ENCODE measurements around the gene ADA. TPM values are rescaled to one million over a fixed set of nuclear protein-coding genes. Genes with fewer than 3 reads are reported as not detected.
"Not testable (repeated sequence)": the region's sequence is repeated elsewhere in the genome, so short reads cannot be mapped to it uniquely, and the experiment has no call there.

Gene ADA
- total RNA-seq (10 to 100 TPM in 1 of 2 donors, 1 to 10 TPM in 1; 6.1 to 16.4 TPM), polyA plus RNA-seq (10 to 100 TPM in 1 of 2 donors, 1 to 10 TPM in 1; 2.8 to 15.3 TPM)
- long read RNA-seq, donor 1, transcript ADA-201 (12 exons, 1,539 nt) = major isoform, 45 of 76 reads
- long read RNA-seq, donor 1, transcript ADA-203 (11 exons, 1,276 nt) = minor isoform, 7 of 76 reads
- long read RNA-seq, donor 1, partial matches to known transcripts = 9 of 76 reads
- long read RNA-seq, donor 1, other reads (novel, unspliced or antisense) = 12 of 76 reads
- long read RNA-seq, donor 2, transcript ADA-201 (12 exons, 1,539 nt) = major isoform, 18 of 26 reads
- long read RNA-seq, donor 2, partial matches to known transcripts = 1 of 26 reads
- long read RNA-seq, donor 2, other reads (novel, unspliced or antisense) = 5 of 26 reads

- Histone ChIP-seq H3K4me1 (ENCODE audit: control insufficient read depth in 1 of 2, insufficient read depth in 2 of 2, low read length in 2 of 2) (no peaks in the 10 kb centered on the region), H3K36me3 (ENCODE audit: control insufficient read depth in 1 of 2, insufficient read depth in 2 of 2, low read length in 1 of 2) (no peaks in the 10 kb centered on the region), H3K9me3 (ENCODE audit: control insufficient read depth, low read length) (no peaks in the 10 kb centered on the region), H3K27me3 (ENCODE audit: control insufficient read depth in 1 of 2, insufficient read depth in 2 of 2, low read length in 1 of 2) (no peaks in the 10 kb centered on the region), H3K27ac (ENCODE audit: low read depth in 1 of 2, low read length in 2 of 2) (peak within 1 kb of the TSS in 1 of 2 donors; percentile 13), H3K4me3 (ENCODE audit: low read length in 2 of 2) (peak within 1 kb of the TSS; percentile 41 to 81)
- DNase-seq (peak; percentile 72 to 91), ATAC-seq (ENCODE audit: low FRiP score) (peak; percentile 85)
- 0 to 1% methylated on average over 66 to 68 of the region's 68 CpGs for WGBS, 2 donors
- intact Hi-C loops (cut with DNase I) = no loop called here
Observed at GRCh38 chr20:44651684-44652423, at the start of gene ADA. Gene ADA, minus strand, starts transcription at chr20:44651699. Its CDS starts 92 bp downstream, at chr20:44651607.

- DNase-seq = no peak
- no peak overlapping the region for H3K27ac ChIP-seq (ENCODE audit: low read depth in 1 of 2, low read length in 2 of 2)
- no peak for ATAC-seq (ENCODE audit: low FRiP score)
- intact Hi-C loops (cut with DNase I) = no loop called here
- H3K36me3 ChIP-seq (ENCODE audit: control insufficient read depth in 1 of 2, insufficient read depth in 2 of 2, low read length in 1 of 2) = no peaks in the 10 kb centered on the region
- no peaks in the 10 kb centered on the region for H3K9me3 ChIP-seq (ENCODE audit: control insufficient read depth, low read length)
- H3K27me3 ChIP-seq (ENCODE audit: control insufficient read depth in 1 of 2, insufficient read depth in 2 of 2, low read length in 1 of 2) = no peaks in the 10 kb centered on the region
- 95% methylated on average over 11 of the region's 11 CpGs for WGBS, 2 donors
- peaks cover 0 to under 1% of the 10 kb centered on the region in 2 donors for H3K4me1 ChIP-seq (ENCODE audit: control insufficient read depth in 1 of 2, insufficient read depth in 2 of 2, low read length in 2 of 2)
- no peak overlapping the region for H3K4me3 ChIP-seq (ENCODE audit: low read length in 2 of 2)
Observed at GRCh38 chr20:44700306-44700705, 48.8 kb upstream of the ADA start.

GRCh38 chr20:44698351-44698750, 46.9 kb upstream of the ADA start:
- H3K36me3 ChIP-seq (ENCODE audit: control insufficient read depth in 1 of 2, insufficient read depth in 2 of 2, low read length in 1 of 2) = no peaks in the 10 kb centered on the region
- H3K4me3 ChIP-seq (ENCODE audit: low read length in 2 of 2) = no peak overlapping the region
- peaks cover 4 to 6% of the 10 kb centered on the region in 2 donors for H3K4me1 ChIP-seq (ENCODE audit: control insufficient read depth in 1 of 2, insufficient read depth in 2 of 2, low read length in 2 of 2)
- no peaks in the 10 kb centered on the region for H3K27me3 ChIP-seq (ENCODE audit: control insufficient read depth in 1 of 2, insufficient read depth in 2 of 2, low read length in 1 of 2)
- H3K27ac ChIP-seq (ENCODE audit: low read depth in 1 of 2, low read length in 2 of 2) = no peak overlapping the region
- WGBS, 2 donors = 49 to 53% methylated on average over 3 of the region's 3 CpGs
- no peaks in the 10 kb centered on the region for H3K9me3 ChIP-seq (ENCODE audit: control insufficient read depth, low read length)
- no peak for ATAC-seq (ENCODE audit: low FRiP score)
- intact Hi-C loops (cut with DNase I) = no loop called here
- no peak for DNase-seq

GRCh38 chr20:44697041-44697440, 45.5 kb upstream of the ADA start:
- H3K27me3 ChIP-seq (ENCODE audit: control insufficient read depth in 1 of 2, insufficient read depth in 2 of 2, low read length in 1 of 2); H3K27ac ChIP-seq (ENCODE audit: low read depth in 1 of 2, low read length in 2 of 2); H3K36me3 ChIP-seq (ENCODE audit: control insufficient read depth in 1 of 2, insufficient read depth in 2 of 2, low read length in 1 of 2); H3K4me1 ChIP-seq (ENCODE audit: control insufficient read depth in 1 of 2, insufficient read depth in 2 of 2, low read length in 2 of 2); DNase-seq; H3K9me3 ChIP-seq (ENCODE audit: control insufficient read depth, low read length); intact Hi-C loops (cut with DNase I); ATAC-seq (ENCODE audit: low FRiP score); H3K4me3 ChIP-seq (ENCODE audit: low read length in 2 of 2): not testable (repeated sequence)
- 98 to 99% methylated on average over 5 of the region's 5 CpGs for WGBS, 2 donors

GRCh38 chr20:44696315-44696714, 44.8 kb upstream of the ADA start:
- Histone ChIP-seq H3K36me3 (ENCODE audit: control insufficient read depth in 1 of 2, insufficient read depth in 2 of 2, low read length in 1 of 2) (no peaks in the 10 kb centered on the region), H3K4me1 (ENCODE audit: control insufficient read depth in 1 of 2, insufficient read depth in 2 of 2, low read length in 2 of 2) (peaks cover 6 to 7% of the 10 kb centered on the region in 2 donors), H3K9me3 (ENCODE audit: control insufficient read depth, low read length) (no peaks in the 10 kb centered on the region), H3K27me3 (ENCODE audit: control insufficient read depth in 1 of 2, insufficient read depth in 2 of 2, low read length in 1 of 2) (no peaks in the 10 kb centered on the region), H3K27ac (ENCODE audit: low read depth in 1 of 2, low read length in 2 of 2) (peak overlapping the region; percentile 79 to 87), H3K4me3 (ENCODE audit: low read length in 2 of 2) (no peak overlapping the region)
- no peak for ATAC-seq (ENCODE audit: low FRiP score)
- no peak for DNase-seq
- WGBS, 2 donors = 93 to 97% methylated on average over 3 of the region's 3 CpGs
- intact Hi-C loops (cut with DNase I) = no loop called here

GRCh38 chr20:44695674-44696300, 44.3 kb upstream of the ADA start:
- Histone ChIP-seq H3K27ac (ENCODE audit: low read depth in 1 of 2, low read length in 2 of 2) (peak overlapping the region; percentile 79 to 87), H3K27me3 (ENCODE audit: control insufficient read depth in 1 of 2, insufficient read depth in 2 of 2, low read length in 1 of 2) (no peaks in the 10 kb centered on the region), H3K36me3 (ENCODE audit: control insufficient read depth in 1 of 2, insufficient read depth in 2 of 2, low read length in 1 of 2) (no peaks in the 10 kb centered on the region), H3K9me3 (ENCODE audit: control insufficient read depth, low read length) (no peaks in the 10 kb centered on the region), H3K4me3 (ENCODE audit: low read length in 2 of 2) (no peak overlapping the region), H3K4me1 (ENCODE audit: control insufficient read depth in 1 of 2, insufficient read depth in 2 of 2, low read length in 2 of 2) (peaks cover 6 to 9% of the 10 kb centered on the region in 2 donors)
- intact Hi-C loops (cut with DNase I) = no loop called here
- DNase-seq = no peak
- ATAC-seq (ENCODE audit: low FRiP score) = no peak

DNA sequence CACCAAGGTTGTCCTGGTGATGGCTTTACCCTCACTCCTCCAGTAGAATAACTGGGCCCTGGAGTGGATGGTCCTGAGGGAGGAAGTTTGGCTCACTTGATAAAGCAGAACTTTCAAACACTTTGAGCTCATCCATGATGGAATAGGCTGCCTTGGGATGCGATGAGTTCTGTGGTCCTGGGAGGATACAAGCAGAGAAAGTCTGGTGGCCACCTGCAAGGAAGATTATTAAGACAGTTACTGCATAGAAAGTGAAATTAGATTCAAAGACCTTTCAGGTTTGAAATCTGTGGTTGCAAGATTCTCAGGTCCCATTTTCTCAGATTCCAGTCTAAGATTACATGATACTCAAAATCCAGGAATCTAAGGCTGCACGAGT, 43.8 kb upstream of the ADA start:
- Histone ChIP-seq H3K36me3 (ENCODE audit: control insufficient read depth in 1 of 2, insufficient read depth in 2 of 2, low read length in 1 of 2) (no peaks in the 10 kb centered on the region), H3K27ac (ENCODE audit: low read depth in 1 of 2, low read length in 2 of 2) (peak overlapping the region; percentile 62 to 100), H3K4me1 (ENCODE audit: control insufficient read depth in 1 of 2, insufficient read depth in 2 of 2, low read length in 2 of 2) (peaks cover 6 to 11% of the 10 kb centered on the region in 2 donors), H3K9me3 (ENCODE audit: control insufficient read depth, low read length) (no peaks in the 10 kb centered on the region), H3K27me3 (ENCODE audit: control insufficient read depth in 1 of 2, insufficient read depth in 2 of 2, low read length in 1 of 2) (no peaks in the 10 kb centered on the region), H3K4me3 (ENCODE audit: low read length in 2 of 2) (no peak overlapping the region)
- DNase-seq (no peak), ATAC-seq (ENCODE audit: low FRiP score) (no peak)
- 43 to 47% methylated on average over 2 of the region's 2 CpGs for WGBS, 2 donors
- intact Hi-C loops (cut with DNase I) = no loop called here

DNA sequence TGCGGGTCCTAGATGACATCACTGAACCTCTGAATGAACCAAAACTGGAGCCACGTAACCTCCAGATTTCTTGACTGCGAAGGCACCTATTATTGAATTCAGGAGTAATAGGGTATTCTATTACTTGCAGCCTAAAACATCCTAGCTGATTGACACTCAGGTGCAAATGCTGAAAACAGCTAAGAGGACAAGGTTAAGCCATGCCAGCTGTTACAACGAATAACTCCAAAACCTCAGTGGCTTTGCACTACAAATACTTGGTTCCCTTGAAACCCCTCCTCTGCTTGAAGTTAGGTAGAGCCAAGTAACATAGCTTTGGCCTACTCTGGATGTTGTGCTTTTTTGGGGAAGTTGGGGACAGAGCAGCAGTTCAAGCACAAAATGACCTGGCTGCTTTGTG, 42.7 kb upstream of the ADA start:
- Histone ChIP-seq H3K36me3 (ENCODE audit: control insufficient read depth in 1 of 2, insufficient read depth in 2 of 2, low read length in 1 of 2) (no peaks in the 10 kb centered on the region), H3K4me1 (ENCODE audit: control insufficient read depth in 1 of 2, insufficient read depth in 2 of 2, low read length in 2 of 2) (peaks cover 6 to 11% of the 10 kb centered on the region in 2 donors), H3K27me3 (ENCODE audit: control insufficient read depth in 1 of 2, insufficient read depth in 2 of 2, low read length in 1 of 2) (no peaks in the 10 kb centered on the region), H3K4me3 (ENCODE audit: low read length in 2 of 2) (no peak overlapping the region), H3K9me3 (ENCODE audit: control insufficient read depth, low read length) (no peaks in the 10 kb centered on the region), H3K27ac (ENCODE audit: low read depth in 1 of 2, low read length in 2 of 2) (peak overlapping the region; percentile 93 to 100)
- 52 to 55% methylated on average over 4 of the region's 4 CpGs for WGBS, 2 donors
- DNase-seq = no peak
- ATAC-seq (ENCODE audit: low FRiP score) = no peak
- intact Hi-C loops (cut with DNase I) = no loop called here

Data from aorta (tissue), 5 donors.